Right cardiac atrium (tissue), 5 donors: ENCODE results near the gene ZNF420. TPM values are rescaled to one million over a fixed set of nuclear protein-coding genes. Genes with fewer than 3 reads are reported as not detected.

ENCODE experiments used
- ATAC-seq, 2 donors: fragments of 200-7000 bp; cut with Tn5 transposase; one replicate each; pipeline versions ENCODE4 v1.8.0 to v1.9.1; 2020; ENCODE audit warnings: moderate library complexity in 2 of 2, mild to moderate bottlenecking in 1 of 2
- DNase-seq, 3 donors: peaks; one replicate each; pipeline ENCODE4 v3.0.0-alpha.2; 2020
- H3K27ac ChIP-seq: one replicate; pipeline ENCODE4 v1.5.1; 2013; ENCODE audit warnings: mild to moderate bottlenecking, low read length, control low read depth, moderate library complexity
- H3K27me3 ChIP-seq: one replicate; pipeline ENCODE4 v1.6.1; 2013; ENCODE audit not compliant: control insufficient read depth, insufficient read depth
- H3K4me1 ChIP-seq: one replicate; pipeline ENCODE4 v1.6.1; 2013; ENCODE audit warnings: low read length; ENCODE audit not compliant: control insufficient read depth, insufficient read depth
- H3K4me3 ChIP-seq: one replicate; pipeline ENCODE4 v1.5.1; 2013; ENCODE audit warnings: low read length, control low read depth
- H3K9me3 ChIP-seq: one replicate; pipeline ENCODE4 v1.6.1; 2013; ENCODE audit warnings: low read length; ENCODE audit not compliant: control insufficient read depth
- WGBS: extraction: QIAGEN DNeasy Blood & Tissue Kit; methylation state at CpG from one replicate; pipeline ENCODE4 v1.1.7; 2013; 5-methylcytosine and 5-hydroxymethylcytosine counted together
- intact Hi-C, 4 donors: fragments of 100-400 bp; cut with DNase I; formaldehyde crosslinking; loops; one replicate each; pipeline versions ENCODE4 v1.11.0 to v1.14.0; 2022 to 2023
- polyA plus RNA-seq: library from polyadenylated mRNA; stranded (reverse); fragments of 200-250 nt; gene quantifications from one replicate; pipeline ENCODE4 v1.2.3, GENCODE V29; 2013
- total RNA-seq, 4 donors: library from RNA; stranded (reverse); fragmentation: NEBNext Ultra II Directional; extraction: Animal tissue kit (Norgen Biotek cat#: 25700); gene quantifications; one replicate each; pipeline ENCODE4 v1.2.1, GENCODE V29; 2021
- donor health status: healthy with polysubstance abuse.
- donor health status: DM: no; HTN: yes; CAD: no.
- donor health status: DM: no; HTN: no; CAD: no.
- donor health status: DM: no; HTN: yes; CAD: no; lungs with severe emphysema.
- donor health status: DM: yes; HTN: yes; CAD: no.

ZNF420 gene
- total and polyA plus RNA-seq, 5 donors = 4.5 to 11.9 (median 8.7) TPM

DNA sequence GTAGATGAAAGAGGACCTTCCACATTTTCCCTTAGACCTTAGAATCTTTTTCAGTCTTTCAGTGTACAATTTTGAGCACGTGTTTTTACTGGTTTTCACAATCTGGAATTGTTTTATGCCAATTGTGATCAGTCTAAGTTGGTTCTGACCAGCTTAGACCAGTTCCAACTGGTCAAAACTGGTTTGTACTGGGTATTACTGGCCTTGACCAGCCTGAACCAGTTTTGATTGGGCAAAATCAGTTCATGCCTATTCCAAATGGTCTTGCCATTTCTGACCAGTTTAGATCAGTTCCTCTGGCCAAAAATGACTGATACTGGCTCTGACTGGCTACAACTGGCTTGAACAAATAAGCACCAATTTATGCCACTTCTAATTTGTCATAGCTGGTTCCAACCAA lies 57.9 kb downstream of the ZNF420 start:
- no peaks in the 10 kb centered on the region for H3K4me1 ChIP-seq
- DNase-seq = no peak
- WGBS = 13% methylated on average over 1 of the region's 1 CpG
- ATAC-seq = no peak
- no peak overlapping the region for H3K4me3 ChIP-seq
- H3K27me3 ChIP-seq = no peaks in the 10 kb centered on the region
- intact Hi-C loops = no loop called here
- H3K9me3 ChIP-seq = peaks cover 40% of the 10 kb centered on the region
- H3K27ac ChIP-seq = no peak overlapping the region

- ATAC-seq (no peak), DNase-seq (no peak)
- Histone ChIP-seq H3K9me3 (peaks cover 21% of the 10 kb centered on the region), H3K4me3 (no peak overlapping the region), H3K4me1 (no peaks in the 10 kb centered on the region), H3K27ac (no peak overlapping the region), H3K27me3 (no peaks in the 10 kb centered on the region)
- 97% methylated on average over 3 of the region's 3 CpGs for WGBS
- intact Hi-C loops = no loop called here
These were observed 70.0 kb downstream of the ZNF420 start for GRCh38 chr19:37148214-37148613.

- Histone ChIP-seq H3K9me3 (peaks cover 11% of the 10 kb centered on the region), H3K27me3 (no peaks in the 10 kb centered on the region), H3K4me1 (no peaks in the 10 kb centered on the region), H3K27ac (no peak overlapping the region), H3K4me3 (no peak overlapping the region)
- no peak for ATAC-seq
- 100% methylated on average over 1 of the region's 1 CpG for WGBS
- intact Hi-C loops = no loop called here
- no peak for DNase-seq
These were observed 81.9 kb downstream of the ZNF420 start for GRCh38 chr19:37160153-37160552.

DNA sequence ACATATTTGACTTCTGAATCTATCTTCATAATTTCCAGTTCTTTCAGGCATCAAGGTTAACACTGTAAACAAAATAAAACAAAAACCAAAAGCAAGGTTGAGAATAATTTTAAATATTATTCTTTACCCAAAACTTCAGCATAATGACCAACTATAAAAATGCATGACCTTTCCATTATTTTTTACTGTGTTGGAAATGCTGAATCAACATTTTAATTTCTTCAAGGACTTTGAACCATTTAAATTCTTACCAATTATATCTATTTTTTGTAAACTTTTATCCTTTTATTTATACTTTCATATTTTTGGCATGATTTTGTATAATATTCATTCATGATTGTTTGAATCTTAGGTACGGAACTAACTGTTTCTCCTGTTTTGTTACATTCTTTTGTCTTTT lies 87.4 kb downstream of the ZNF420 start:
- no peak for DNase-seq
- Histone ChIP-seq H3K4me3 (no peak overlapping the region), H3K27ac (no peak overlapping the region), H3K4me1 (no peaks in the 10 kb centered on the region), H3K9me3 (peaks cover 2% of the 10 kb centered on the region), H3K27me3 (no peaks in the 10 kb centered on the region)
- no peak for ATAC-seq
- 100% methylated on average over 1 of the region's 1 CpG for WGBS
- intact Hi-C loops = no loop called here

- peak within 1 kb of the TSS; percentile 100 for H3K4me3 ChIP-seq
- ATAC-seq = peak; percentile 100
- 5% methylated on average over 30 of the region's 30 CpGs for WGBS
- no peaks in the 10 kb centered on the region for H3K27me3 ChIP-seq
- H3K9me3 ChIP-seq = no peaks in the 10 kb centered on the region
- intact Hi-C loops = no loop called here
- peak; percentile 93 to 97 (median 95) for DNase-seq
- H3K4me1 ChIP-seq = no peaks in the 10 kb centered on the region
- peak within 1 kb of the TSS; percentile 87 for H3K27ac ChIP-seq
These were observed 94.4 kb downstream of the ZNF420 start, which contains the start of gene ZNF585A for GRCh38 chr19:37172368-37173366. ZNF585A (minus strand) TSS chr19:37172695; CDS start chr19:37169910, 2,785 bp downstream.

Other genes starting within 250 kb of the ZNF420 start
- gene ZNF790, start 240.0 kb upstream of the ZNF420 start, total RNA-seq = 10 to 100 TPM in 3 of 4 donors, 1 to 10 TPM in 1; 9.6 to 12.5 (median 11.0) TPM
- 4.3 TPM for gene ZNF790, start 240.0 kb upstream of the ZNF420 start, polyA plus RNA-seq
- gene ZNF345, start 227.6 kb upstream of the ZNF420 start, total RNA-seq = 1 to 10 TPM; 2.1 to 3.9 (median 3.6) TPM
- 2.6 TPM for gene ZNF345, start 227.6 kb upstream of the ZNF420 start, polyA plus RNA-seq
- gene ZNF829, start 162.1 kb upstream of the ZNF420 start, total RNA-seq = 1 to 10 TPM; 2.7 to 3.4 (median 2.9) TPM
- gene ZNF829, start 162.1 kb upstream of the ZNF420 start, polyA plus RNA-seq = 1.6 TPM
- gene ZNF568, start 162.1 kb upstream of the ZNF420 start, total RNA-seq = 10 to 100 TPM in 1 of 4 donors, 1 to 10 TPM in 3; 8.4 to 11.9 (median 8.6) TPM
- 5.3 TPM for gene ZNF568, start 162.1 kb upstream of the ZNF420 start, polyA plus RNA-seq
- gene ZNF585A, start 94.3 kb downstream of the ZNF420 start, total RNA-seq = 10 to 100 TPM; 11.0 to 13.3 (median 12.6) TPM
- 18.1 TPM for gene ZNF585A, start 94.3 kb downstream of the ZNF420 start, polyA plus RNA-seq
- 10 to 100 TPM; 12.6 to 15.0 (median 14.5) TPM for gene ZNF585B, start 132.1 kb downstream of the ZNF420 start, total RNA-seq
- gene ZNF585B, start 132.1 kb downstream of the ZNF420 start, polyA plus RNA-seq = 6.0 TPM
- 10 to 100 TPM; 11.1 to 12.8 (median 11.6) TPM for gene ZNF383, start 139.8 kb downstream of the ZNF420 start, total RNA-seq
- 5.7 TPM for gene ZNF383, start 139.8 kb downstream of the ZNF420 start, polyA plus RNA-seq